K562 (cell line): ENCODE measurements around the gene AKAP6.

ENCODE experiments used
- RAD21 ChIP-seq, 2 experiments: fragments of 250-450 bp in 1 of 2; fragments of 450-650 bp in 1 of 2; sonication (Bioruptor Pico) in 1 of 2; formaldehyde crosslinking in 1 of 2; IDR thresholded peaks in 1 of 2; conservative IDR thresholded peaks in 1 of 2; 2 replicates each; pipeline versions ENCODE4 v1.4.0 to v1.8.0; 2020 to 2022; ENCODE audit warnings: mild to moderate bottlenecking in 2 of 2, moderate library complexity in 1 of 2
- TF ChIP-seq, protein P1 (sequence below), 3 experiments: IDR thresholded peaks in 2 of 3; conservative IDR thresholded peaks in 1 of 3; 2 replicates each; pipeline ENCODE4 v1.5.1; 2011 to 2012; ENCODE audit warnings: low read length in 3 of 3, mild to moderate bottlenecking in 3 of 3, control low read depth in 2 of 3, improper control_type of control experiment in 1 of 3, inconsistent platforms in 1 of 3, low read depth in 1 of 3, mixed read lengths in 1 of 3, moderate library complexity in 1 of 3; ENCODE audit not compliant: insufficient read depth in 2 of 3

DNA sequence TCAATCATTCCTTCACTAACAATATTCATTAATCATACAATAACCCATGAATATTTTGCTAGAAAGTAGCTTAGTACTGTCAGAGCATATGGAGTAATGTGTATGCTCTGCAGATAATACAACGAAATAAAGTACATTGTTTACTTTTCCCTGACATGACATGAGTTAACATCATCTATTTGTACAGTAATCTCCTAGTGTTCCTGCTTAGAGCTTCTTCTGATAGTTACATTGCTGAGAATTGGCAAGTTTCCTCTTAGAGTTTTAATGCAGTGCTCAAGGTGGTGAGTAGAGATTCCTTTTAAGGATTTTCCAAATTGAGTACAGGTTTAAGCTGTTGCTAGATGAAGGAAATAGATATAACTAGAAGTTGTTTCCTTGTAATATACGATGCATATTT, 445.1 kb downstream of the AKAP6 start:
- TF ChIP-seq, protein P1, sequence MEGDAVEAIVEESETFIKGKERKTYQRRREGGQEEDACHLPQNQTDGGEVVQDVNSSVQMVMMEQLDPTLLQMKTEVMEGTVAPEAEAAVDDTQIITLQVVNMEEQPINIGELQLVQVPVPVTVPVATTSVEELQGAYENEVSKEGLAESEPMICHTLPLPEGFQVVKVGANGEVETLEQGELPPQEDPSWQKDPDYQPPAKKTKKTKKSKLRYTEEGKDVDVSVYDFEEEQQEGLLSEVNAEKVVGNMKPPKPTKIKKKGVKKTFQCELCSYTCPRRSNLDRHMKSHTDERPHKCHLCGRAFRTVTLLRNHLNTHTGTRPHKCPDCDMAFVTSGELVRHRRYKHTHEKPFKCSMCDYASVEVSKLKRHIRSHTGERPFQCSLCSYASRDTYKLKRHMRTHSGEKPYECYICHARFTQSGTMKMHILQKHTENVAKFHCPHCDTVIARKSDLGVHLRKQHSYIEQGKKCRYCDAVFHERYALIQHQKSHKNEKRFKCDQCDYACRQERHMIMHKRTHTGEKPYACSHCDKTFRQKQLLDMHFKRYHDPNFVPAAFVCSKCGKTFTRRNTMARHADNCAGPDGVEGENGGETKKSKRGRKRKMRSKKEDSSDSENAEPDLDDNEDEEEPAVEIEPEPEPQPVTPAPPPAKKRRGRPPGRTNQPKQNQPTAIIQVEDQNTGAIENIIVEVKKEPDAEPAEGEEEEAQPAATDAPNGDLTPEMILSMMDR (IDR thresholded peaks at IDR 0.05 in 2 of 3, conservative IDR thresholded peaks at IDR 0.05 in 1 of 3; ENCODE audit: insufficient read depth in 2 of 3, low read depth in 1 of 3, low read length in 3 of 3) = no peak
- TF ChIP-seq RAD21 (CRISPR knock-in tag; conservative IDR thresholded peaks at IDR 0.05 in 1 of 2, IDR thresholded peaks at IDR 0.05 in 1 of 2) = no peak
